Measurements from ENCODE around the gene CNNM1.

CNNM1 gene

DNA sequence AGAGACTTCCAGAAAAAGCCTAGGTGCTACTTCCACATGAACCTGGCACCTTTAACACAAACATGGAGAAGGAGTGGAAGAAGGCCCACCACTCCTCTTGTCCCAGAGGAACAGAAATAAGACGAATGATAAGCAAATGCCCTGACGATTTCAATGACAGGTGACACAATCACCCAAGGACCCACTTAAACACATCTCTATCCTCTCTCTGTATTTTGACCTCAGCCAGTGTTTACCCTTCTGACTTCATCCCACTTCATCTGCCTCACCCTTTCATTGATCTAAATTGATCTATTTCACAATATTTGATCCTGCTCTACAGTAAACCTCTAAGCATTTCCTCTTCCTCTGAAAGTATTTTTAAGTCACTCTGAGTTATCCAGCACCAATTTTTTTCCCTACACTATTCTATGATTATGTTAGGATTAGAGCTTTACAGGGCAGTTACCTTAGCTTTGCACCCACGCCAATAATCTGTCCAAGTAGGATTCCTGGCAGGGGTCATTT, 92.1 kb downstream of the CNNM1 start:
- no peak for DNase-seq (ENCODE audit: low read depth)
- TF ChIP-seq, protein P1, sequence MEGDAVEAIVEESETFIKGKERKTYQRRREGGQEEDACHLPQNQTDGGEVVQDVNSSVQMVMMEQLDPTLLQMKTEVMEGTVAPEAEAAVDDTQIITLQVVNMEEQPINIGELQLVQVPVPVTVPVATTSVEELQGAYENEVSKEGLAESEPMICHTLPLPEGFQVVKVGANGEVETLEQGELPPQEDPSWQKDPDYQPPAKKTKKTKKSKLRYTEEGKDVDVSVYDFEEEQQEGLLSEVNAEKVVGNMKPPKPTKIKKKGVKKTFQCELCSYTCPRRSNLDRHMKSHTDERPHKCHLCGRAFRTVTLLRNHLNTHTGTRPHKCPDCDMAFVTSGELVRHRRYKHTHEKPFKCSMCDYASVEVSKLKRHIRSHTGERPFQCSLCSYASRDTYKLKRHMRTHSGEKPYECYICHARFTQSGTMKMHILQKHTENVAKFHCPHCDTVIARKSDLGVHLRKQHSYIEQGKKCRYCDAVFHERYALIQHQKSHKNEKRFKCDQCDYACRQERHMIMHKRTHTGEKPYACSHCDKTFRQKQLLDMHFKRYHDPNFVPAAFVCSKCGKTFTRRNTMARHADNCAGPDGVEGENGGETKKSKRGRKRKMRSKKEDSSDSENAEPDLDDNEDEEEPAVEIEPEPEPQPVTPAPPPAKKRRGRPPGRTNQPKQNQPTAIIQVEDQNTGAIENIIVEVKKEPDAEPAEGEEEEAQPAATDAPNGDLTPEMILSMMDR (conservative IDR thresholded peaks at IDR 0.05; ENCODE audit: low read depth, low read length) = no peak
- H3K4me3 ChIP-seq (ENCODE audit: low read depth, low read length) = no peak overlapping the region

DNA sequence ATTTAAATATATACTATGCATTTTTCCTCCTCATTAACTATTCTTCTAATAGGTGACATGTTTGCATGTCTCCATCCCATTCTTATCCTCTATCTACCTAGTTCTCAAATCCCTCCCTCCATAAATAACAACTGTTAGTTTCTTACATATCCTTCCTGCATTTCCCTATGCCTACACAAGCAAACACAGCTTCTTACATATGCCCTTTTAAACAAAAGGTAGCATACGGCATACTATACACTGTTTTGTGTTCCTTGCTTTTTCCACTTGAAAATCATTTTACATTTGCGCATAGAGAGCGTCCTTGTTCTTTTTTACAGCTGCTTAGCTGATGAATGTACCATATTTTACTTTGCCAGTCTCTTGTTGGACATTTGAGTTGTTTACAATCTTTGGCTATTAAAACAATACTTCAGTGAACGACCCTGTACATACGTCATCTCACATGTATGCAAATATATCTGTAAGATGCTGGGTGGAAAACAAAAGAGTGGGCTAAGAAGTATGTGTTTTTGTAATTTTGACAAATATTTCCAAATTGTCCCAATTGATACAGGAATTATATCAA, 93.5 kb downstream of the CNNM1 start:
- TF ChIP-seq, protein P1 (conservative IDR thresholded peaks at IDR 0.05; ENCODE audit: low read depth, low read length) = no peak
- H3K4me3 ChIP-seq (ENCODE audit: low read depth, low read length) = no peak overlapping the region
- DNase-seq (ENCODE audit: low read depth) = no peak

DNA sequence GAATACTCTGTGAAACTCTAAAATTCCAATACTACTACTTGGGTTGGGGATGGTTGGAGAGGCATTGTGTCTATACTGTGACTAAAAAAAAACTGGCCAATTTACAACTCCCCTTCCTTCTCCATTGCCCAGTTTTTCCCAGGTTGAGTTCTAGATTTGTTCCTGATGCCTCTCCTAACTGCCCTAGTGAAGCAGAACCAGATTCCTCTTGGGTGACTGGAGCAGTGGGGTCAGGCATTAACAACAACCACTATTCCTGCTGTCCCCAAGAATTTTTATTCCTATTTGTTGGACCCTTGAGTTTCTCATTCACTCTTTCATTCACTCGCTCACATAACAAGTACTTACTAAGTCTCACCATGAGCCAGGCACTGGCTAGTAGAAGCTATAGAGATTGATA, 95.5 kb downstream of the CNNM1 start:
- TF ChIP-seq, protein P1 (conservative IDR thresholded peaks at IDR 0.05; ENCODE audit: low read depth, low read length) = no peak
- DNase-seq (ENCODE audit: low read depth) = no peak
- H3K4me3 ChIP-seq (ENCODE audit: low read depth, low read length) = no peak overlapping the region

DNA sequence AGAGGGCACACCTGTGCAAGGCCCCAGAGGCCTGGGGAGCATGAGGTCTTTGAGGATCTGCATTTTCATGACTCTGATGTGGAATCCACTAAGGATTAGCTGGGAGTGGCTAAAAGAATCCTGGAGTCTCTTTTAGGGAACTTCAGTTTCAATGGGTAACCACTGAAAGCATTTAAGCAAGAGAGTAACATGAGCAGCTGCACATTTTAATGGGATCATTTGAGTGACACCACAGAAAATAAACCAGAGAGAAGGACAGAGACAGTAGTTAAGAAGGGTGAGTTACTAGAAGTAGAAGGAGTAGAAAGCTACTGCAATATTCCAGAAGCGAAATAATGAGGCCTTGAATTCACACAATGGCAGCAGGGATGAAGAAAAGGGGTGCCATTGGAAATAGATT, 96.0 kb downstream of the CNNM1 start:
- TF ChIP-seq, protein P1 (conservative IDR thresholded peaks at IDR 0.05; ENCODE audit: low read depth, low read length) = no peak
- no peak for DNase-seq (ENCODE audit: low read depth)
- no peak overlapping the region for H3K4me3 ChIP-seq (ENCODE audit: low read depth, low read length)

DNA sequence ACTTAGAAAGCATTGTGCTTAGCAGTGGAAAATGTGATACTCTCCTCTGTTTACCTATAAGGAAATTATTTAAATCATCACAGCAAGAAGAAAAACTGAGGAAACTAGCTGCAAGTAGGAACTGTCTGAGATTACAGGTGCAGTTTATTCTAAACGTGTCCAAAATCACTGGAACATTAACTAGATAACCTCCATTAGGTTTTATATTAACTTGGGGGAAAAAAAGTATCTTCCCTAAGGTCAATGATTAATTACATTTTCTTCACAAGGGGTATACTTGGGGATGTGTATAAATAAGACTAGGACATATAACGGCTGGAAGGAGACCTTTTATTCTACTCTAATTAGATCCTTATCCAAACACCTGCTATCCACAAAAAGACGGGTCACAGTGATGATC, 97.5 kb downstream of the CNNM1 start:
- TF ChIP-seq, protein P1 (conservative IDR thresholded peaks at IDR 0.05; ENCODE audit: low read depth, low read length) = no peak
- DNase-seq (ENCODE audit: low read depth) = no peak
- H3K4me3 ChIP-seq (ENCODE audit: low read depth, low read length) = no peak overlapping the region

DNA sequence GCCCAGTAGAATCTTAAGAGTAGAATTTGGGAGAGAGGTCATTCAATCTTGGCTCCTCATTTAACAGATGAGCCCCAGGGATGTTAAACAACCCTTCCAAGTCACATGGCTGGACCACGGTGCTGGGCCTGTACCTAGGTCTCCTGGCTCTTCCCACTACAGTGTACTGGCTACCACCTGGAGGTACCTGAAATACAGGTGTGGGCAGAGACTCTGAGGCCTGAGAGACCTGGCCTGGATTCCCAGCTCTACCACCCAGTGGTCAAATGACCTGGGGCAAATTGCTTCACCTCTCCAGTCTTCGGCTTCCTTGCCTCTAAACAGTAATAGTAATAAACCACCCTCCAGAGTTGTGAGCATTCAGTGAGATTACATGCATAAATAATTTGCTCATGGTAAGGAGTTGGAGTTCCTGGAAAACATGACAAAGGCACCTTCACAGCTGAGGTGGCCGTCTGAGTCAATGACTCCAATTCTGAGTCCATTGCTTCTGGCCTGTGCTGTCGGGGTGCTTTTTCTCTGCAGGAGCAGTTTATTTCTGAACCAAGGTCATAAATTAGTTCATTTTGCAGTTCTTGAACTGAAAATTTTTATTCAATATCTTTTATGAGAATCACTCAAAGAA, 98.5 kb downstream of the CNNM1 start:
- DNase-seq (ENCODE audit: low read depth) = no peak
- TF ChIP-seq, protein P1 (conservative IDR thresholded peaks at IDR 0.05; ENCODE audit: low read depth, low read length) = no peak
- H3K4me3 ChIP-seq (ENCODE audit: low read depth, low read length) = no peak overlapping the region
